ENCODE data around the gene BCL11B.

The BCL11B gene

GRCh38 chr14:99230208-99231151 is 41.5 kb downstream of the BCL11B start:
- TF ChIP-seq GATA2 (IDR thresholded peaks at IDR 0.05; ENCODE audit: low read depth, low read length) (no peak), GATA3 (IDR thresholded peaks at IDR 0.05; ENCODE audit: low read depth, low read length) (no peak)

- TF ChIP-seq GATA3 (IDR thresholded peaks at IDR 0.05; ENCODE audit: low read depth, low read length) (no peak), GATA2 (IDR thresholded peaks at IDR 0.05; ENCODE audit: low read depth, low read length) (no peak)
Observed at GRCh38 chr14:99229654-99230207, 42.3 kb downstream of the BCL11B start.

GRCh38 chr14:99226687-99227086 is 45.3 kb downstream of the BCL11B start:
- no peak for TF ChIP-seq GATA2 (IDR thresholded peaks at IDR 0.05; ENCODE audit: low read depth, low read length)
- TF ChIP-seq GATA3 (IDR thresholded peaks at IDR 0.05; ENCODE audit: low read depth, low read length), result no peak

- TF ChIP-seq GATA2 (IDR thresholded peaks at IDR 0.05; ENCODE audit: low read depth, low read length) (no peak), GATA3 (IDR thresholded peaks at IDR 0.05; ENCODE audit: low read depth, low read length) (no peak)
Observed at GRCh38 chr14:99225436-99226203, 46.4 kb downstream of the BCL11B start.

- no peak for TF ChIP-seq GATA2 (IDR thresholded peaks at IDR 0.05; ENCODE audit: low read depth, low read length)
- TF ChIP-seq GATA3 (IDR thresholded peaks at IDR 0.05; ENCODE audit: low read depth, low read length), result no peak
Observed at GRCh38 chr14:99224948-99225347, 47.0 kb downstream of the BCL11B start.

- no peak for TF ChIP-seq GATA3 (IDR thresholded peaks at IDR 0.05; ENCODE audit: low read depth, low read length)
- no peak for TF ChIP-seq GATA2 (IDR thresholded peaks at IDR 0.05; ENCODE audit: low read depth, low read length)
Observed at GRCh38 chr14:99224116-99224910, 47.7 kb downstream of the BCL11B start.

- TF ChIP-seq GATA2 (IDR thresholded peaks at IDR 0.05; ENCODE audit: low read depth, low read length), result no peak
- no peak for TF ChIP-seq GATA3 (IDR thresholded peaks at IDR 0.05; ENCODE audit: low read depth, low read length)
Observed at GRCh38 chr14:99221445-99221844, 50.6 kb downstream of the BCL11B start.

- TF ChIP-seq GATA3 (IDR thresholded peaks at IDR 0.05; ENCODE audit: low read depth, low read length), result no peak
- TF ChIP-seq GATA2 (IDR thresholded peaks at IDR 0.05; ENCODE audit: low read depth, low read length), result no peak
Observed at GRCh38 chr14:99217066-99217955, 54.7 kb downstream of the BCL11B start.

GRCh38 chr14:99216191-99216590 is 55.8 kb downstream of the BCL11B start:
- TF ChIP-seq GATA2 (IDR thresholded peaks at IDR 0.05; ENCODE audit: low read depth, low read length), result no peak
- no peak for TF ChIP-seq GATA3 (IDR thresholded peaks at IDR 0.05; ENCODE audit: low read depth, low read length)

GRCh38 chr14:99215277-99215676 is 56.7 kb downstream of the BCL11B start:
- TF ChIP-seq GATA2 (IDR thresholded peaks at IDR 0.05; ENCODE audit: low read depth, low read length) (no peak), GATA3 (IDR thresholded peaks at IDR 0.05; ENCODE audit: low read depth, low read length) (no peak)

GRCh38 chr14:99214701-99215100 is 57.3 kb downstream of the BCL11B start:
- no peak for TF ChIP-seq GATA2 (IDR thresholded peaks at IDR 0.05; ENCODE audit: low read depth, low read length)
- no peak for TF ChIP-seq GATA3 (IDR thresholded peaks at IDR 0.05; ENCODE audit: low read depth, low read length)

GRCh38 chr14:99213527-99213971 is 58.4 kb downstream of the BCL11B start:
- TF ChIP-seq GATA2 (IDR thresholded peaks at IDR 0.05; ENCODE audit: low read depth, low read length), result no peak
- TF ChIP-seq GATA3 (IDR thresholded peaks at IDR 0.05; ENCODE audit: low read depth, low read length), result no peak

GRCh38 chr14:99213101-99213500 is 58.9 kb downstream of the BCL11B start:
- TF ChIP-seq GATA3 (IDR thresholded peaks at IDR 0.05; ENCODE audit: low read depth, low read length), result no peak
- TF ChIP-seq GATA2 (IDR thresholded peaks at IDR 0.05; ENCODE audit: low read depth, low read length), result no peak

Measured in SH-SY5Y (cell line).